HG02759 (cell line): ENCODE data around the gene IL15RA.
A peak's percentile ranks its signal among the peaks of the same experiment; 100 is the strongest.
"Not testable (repeated sequence)": the region's sequence is repeated elsewhere in the genome, so short reads cannot be mapped to it uniquely, and the experiment has no call there.

Experiments
- ATAC-seq: cut with Tn5 transposase; IDR thresholded peaks from one replicate; pipeline ENCODE4 v1.9.1; 2021; ENCODE audit warnings: mild to moderate bottlenecking, moderate library complexity; ENCODE audit not compliant: unreplicated experiment

IL15RA gene

GRCh38 chr10:6006546-6006945 is 29.2 kb upstream of the IL15RA start:
- ATAC-seq = no peak

DNA sequence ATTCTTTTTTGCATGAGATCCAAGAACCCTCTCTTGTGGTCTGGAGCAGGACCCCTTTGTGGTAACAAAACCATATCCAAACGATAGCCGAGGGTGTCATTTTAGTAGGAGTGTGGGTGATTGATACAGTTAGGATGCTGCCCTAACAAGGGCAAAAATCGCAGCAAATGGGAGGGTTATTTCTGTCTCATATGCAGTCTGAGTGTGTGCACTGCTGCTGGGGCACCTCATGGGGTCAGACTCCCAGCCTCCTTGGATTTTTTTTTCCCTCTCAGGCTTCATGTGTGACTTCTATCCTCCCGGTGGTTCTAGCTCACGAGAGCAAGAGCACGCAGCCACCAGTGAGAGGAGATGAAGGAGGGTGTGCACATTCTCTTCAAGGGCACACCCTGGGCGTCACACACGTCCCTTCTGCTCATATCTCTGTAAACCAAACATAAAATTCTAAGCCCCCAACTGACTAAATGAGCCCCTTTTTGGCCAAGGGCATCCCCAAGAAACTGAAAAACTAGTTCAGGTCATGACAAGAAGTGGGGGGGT is 28.6 kb upstream of the IL15RA start:
- no peak for ATAC-seq

DNA sequence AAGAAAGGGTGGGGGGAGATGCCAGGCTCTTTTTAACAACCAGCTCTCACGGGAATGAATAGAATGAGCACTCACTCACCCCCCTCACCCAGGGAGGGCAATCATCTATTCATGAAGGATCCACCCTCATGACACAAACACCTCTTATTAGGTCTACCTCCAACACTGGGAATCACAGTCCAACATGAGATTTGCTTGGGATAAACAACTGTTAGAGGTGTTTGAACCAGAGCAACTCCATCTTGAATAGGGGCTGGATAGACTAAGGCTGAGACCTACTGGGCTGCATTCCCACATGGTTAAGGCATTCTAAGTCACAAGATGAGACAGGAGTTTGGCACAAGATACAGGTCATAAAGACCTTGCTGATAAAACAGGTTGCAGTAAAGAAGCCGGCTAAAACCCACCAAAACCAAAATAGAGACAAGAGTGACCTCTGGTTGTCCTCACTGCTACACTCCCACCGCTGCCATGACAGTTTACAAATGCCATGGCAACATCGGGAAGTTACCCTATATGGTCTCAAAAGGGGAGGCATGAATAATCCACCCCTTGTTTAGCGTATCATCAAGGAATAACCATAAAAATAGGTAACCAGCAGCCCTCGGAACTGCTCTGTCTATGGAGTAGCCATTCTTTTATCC is 27.9 kb upstream of the IL15RA start:
- not testable (repeated sequence) for ATAC-seq

DNA sequence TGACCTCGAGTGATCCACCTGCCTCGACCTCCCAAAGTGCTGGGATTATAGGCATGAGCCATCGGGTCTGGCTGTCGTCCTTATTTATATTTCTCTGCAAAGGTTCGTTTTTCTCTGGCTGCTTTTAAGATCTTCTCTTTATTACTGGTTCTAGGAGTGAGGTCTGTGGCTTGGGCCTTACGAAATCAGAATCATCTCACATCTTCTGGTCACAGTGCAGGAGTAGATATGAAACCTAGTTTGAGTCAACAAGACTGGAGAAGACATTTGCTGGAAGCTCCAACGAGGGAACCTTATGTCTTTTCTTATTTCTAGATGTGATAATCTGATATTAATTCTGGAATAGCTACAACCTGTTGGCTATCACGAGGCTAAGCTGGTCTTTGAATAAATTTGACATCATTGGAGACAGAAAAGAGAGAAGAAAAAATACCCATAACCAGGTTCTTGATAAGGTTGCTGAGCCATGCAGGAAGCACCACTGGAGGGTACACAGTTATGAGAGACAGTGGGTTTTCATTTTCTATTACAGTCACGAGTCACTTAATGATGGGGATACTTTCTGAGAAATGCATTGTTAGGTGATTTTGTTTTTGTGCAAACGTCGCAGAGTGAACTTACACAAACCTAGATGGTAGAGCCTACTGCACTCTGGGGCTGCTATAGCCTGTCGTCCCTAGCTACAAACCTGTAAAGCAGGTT is 25.6 kb upstream of the IL15RA start:
- ATAC-seq = no peak

GRCh38 chr10:5999440-6000165 is 22.3 kb upstream of the IL15RA start:
- ATAC-seq = no peak

GRCh38 chr10:5996696-5997095 is 19.4 kb upstream of the IL15RA start:
- no peak for ATAC-seq

DNA sequence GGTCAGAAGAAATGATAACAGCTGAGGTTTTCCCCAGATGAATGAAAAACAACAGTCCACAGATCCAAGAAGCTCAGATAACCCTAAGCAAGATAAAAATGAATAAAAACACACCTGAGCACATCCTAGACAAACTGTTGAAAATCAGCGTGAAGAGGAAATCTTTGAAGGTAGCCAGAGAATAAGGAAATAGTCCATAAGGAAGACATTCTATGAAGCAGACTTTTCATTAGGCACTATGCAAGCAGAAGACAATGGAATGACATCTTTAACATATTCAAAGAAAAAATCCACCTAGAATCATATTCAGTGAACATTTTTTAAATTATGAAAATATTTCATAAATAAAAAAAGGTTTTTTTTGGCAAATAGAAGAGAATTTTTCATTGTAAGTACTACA is 15.1 kb upstream of the IL15RA start:
- ATAC-seq = no peak

- no peak for ATAC-seq
Measured at GRCh38 chr10:5991708-5992107, 14.4 kb upstream of the IL15RA start.

DNA sequence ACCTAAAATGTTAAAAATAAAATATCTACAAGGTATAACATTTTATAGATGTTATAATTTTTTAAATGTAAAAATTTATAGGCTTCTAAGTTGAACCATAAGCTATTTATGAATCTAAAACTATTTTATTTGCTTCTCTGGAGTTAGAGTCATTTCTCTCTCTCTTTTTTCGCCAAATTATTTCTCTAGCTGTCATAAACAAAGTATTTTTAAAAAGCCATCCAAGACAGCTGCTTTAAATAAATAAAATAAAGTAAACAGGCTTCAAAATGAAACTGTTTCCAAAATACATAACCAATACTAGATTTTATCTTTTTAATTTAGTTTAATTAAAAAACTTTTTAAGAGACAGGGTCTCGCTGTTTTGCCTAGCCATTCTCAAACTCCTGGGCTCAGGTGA is 12.4 kb upstream of the IL15RA start:
- no peak for ATAC-seq

DNA sequence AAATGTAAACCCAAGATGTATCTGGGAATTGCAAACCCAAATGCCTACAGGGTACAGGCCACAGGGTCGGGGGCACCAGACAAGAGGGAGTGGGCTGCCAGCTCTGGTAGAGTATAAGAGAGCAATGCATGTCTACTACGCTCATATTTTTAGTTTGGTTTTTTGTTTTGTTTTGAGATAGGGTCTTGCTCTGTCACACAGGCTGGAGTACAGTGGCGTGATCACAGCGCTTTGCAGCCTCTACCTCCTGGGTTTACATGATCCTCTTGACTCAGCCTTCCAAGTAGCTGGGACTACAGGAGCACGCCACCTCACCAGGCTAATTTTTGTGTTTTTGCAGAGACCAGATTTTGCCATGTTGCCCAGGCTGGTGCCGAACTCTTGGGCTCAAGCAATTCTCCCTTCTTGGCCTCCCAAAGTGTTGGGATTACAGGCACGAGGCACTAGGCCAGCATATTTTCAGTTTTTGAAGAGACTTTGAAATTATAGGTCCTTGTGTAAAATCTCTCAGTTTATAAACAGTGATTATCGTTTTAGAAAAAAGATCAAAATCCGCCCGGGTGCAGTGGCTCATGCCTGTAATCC is 11.1 kb upstream of the IL15RA start:
- ATAC-seq = no peak

DNA sequence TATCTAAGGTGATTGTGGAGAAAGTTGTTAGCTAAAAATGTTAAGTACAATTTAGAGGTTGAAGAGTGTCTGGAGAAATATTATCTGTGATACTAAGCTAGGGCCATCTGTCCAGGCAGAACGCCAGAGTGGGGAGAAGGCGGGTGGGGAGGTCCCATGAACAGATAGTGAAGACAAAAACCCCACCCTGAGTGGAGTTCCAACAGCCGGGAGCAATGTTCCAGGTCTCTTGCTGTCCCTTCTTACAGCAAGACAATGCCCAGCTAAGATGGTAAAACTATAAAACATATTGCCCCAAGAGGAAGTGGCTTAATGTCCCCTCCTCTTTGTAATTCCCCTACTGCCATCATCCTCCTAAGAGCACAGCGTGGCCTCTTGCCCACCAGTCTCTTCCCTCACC is 10.4 kb upstream of the IL15RA start:
- no peak for ATAC-seq

GRCh38 chr10:5985029-5985428 is 7.7 kb upstream of the IL15RA start:
- ATAC-seq = no peak

DNA sequence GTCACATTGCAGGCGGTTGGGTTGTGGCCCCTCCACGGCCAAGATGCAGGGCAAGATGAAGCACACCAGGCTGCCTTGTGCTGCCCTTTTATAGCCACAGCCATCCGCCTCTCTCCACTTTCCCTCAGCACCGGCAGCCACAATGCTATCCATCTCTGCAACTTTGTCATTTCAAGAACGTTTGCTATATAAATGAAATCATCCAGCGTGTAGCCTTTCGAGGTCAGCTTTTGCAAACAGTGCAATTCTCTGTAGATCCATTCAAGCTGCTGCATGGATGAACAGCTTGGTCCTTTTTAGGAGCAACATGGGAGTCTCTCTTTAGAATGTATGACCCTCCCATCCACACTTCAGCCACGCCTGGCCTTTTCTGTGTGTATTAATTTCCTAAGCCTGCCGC is 6.4 kb upstream of the IL15RA start:
- no peak for ATAC-seq

GRCh38 chr10:5981529-5981928 is 4.2 kb upstream of the IL15RA start:
- no peak for ATAC-seq

DNA sequence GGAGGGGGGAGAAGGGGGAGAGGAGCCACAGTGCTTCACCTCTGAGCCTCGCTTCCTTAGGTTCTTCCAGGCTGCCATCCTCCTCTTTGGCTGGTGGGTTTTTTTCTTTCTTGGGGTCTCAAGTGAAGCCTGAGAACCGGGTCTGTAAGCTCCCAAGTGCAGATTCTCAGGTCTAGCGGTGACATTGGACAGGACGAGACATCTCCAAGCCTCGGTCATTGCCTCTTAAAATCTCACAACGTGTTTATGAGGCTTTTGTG is 817 bp upstream of the IL15RA start:
- ATAC-seq = no peak

DNA sequence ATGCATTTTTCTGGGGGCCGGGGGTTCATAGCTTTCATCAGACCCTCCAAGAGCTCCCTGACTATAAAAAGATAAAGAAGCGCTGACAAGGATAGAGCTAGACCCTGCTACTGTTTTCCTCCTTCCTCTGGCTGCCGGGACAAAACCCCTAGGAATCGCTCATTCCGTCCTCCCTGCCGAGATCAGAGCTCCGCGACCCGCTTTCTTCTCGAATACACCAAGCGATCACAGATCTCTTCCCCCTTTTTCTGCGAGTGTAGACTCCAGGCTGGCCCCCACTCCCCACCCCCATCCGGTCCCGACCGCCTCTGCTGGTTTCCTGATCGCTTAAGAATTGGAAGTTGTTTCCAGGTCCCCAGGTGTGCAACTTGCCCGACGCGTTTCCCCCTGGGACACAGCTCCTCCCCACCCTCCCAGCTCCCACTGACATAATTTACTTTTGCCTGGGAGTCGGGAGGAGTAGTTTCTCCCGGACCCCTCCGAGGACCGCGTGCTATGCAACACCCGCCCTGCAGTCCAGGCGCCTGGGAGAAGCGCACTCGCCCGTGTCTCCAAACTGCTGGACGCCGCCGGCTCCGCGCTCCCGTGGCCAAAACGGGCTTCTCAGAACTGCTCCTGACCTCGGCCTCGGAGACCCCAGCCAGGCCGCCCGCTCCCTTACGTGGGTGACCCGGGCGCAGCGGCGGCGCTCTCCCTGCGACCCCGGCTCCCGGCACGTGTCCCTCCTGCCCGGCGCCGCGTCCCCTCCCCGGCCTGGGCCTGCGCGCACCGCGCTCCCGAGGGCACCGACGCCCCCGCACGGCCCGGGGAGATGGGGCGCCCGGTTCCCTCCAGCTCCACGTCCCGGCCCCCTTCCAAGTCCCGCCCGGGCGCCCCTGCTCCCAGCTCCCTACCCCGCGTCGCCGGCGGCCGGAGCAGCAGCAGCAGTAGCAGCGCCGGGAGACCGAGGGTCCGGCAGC is 552 bp downstream of the IL15RA start:
- peak; percentile 25 for ATAC-seq

- ATAC-seq = peak; percentile 66
Measured at GRCh38 chr10:5975641-5976473, 1.5 kb downstream of the IL15RA start.

- no peak for ATAC-seq
Measured at GRCh38 chr10:5973069-5973468, 4.3 kb downstream of the IL15RA start.

GRCh38 chr10:5971886-5972285 is 5.5 kb downstream of the IL15RA start:
- no peak for ATAC-seq

DNA sequence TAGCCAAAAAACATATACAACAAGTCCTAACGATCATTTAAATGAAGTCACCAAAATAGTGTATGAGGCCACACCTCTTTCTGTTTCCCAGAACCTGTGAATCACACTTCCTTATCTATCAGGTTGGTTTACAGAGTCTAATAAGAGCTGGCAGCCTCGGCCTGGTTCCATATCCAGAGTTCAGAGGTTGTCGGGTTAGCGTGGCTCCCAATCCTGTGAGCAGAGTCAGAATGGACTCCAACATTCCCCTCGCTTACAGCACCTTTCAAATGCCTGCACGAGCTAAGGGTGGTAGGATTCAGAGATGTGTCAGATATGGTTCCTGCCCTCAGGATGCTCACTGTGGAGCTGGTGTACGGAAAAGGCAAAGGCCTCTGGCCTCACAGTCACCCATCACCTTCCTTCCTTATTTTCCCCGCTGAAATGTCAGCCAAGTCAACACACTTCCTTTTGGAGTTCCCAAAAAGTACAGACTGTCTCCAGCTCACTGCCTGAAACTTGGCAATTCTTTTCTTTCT is 6.0 kb downstream of the IL15RA start:
- no peak for ATAC-seq
